Measurements from ENCODE around the gene OR4D9. TPM values are rescaled to one million over a fixed set of nuclear protein-coding genes. Genes with fewer than 3 reads are reported as not detected.

Gene OR4D9
- total RNA-seq: not detected in 2 replicates

DNA sequence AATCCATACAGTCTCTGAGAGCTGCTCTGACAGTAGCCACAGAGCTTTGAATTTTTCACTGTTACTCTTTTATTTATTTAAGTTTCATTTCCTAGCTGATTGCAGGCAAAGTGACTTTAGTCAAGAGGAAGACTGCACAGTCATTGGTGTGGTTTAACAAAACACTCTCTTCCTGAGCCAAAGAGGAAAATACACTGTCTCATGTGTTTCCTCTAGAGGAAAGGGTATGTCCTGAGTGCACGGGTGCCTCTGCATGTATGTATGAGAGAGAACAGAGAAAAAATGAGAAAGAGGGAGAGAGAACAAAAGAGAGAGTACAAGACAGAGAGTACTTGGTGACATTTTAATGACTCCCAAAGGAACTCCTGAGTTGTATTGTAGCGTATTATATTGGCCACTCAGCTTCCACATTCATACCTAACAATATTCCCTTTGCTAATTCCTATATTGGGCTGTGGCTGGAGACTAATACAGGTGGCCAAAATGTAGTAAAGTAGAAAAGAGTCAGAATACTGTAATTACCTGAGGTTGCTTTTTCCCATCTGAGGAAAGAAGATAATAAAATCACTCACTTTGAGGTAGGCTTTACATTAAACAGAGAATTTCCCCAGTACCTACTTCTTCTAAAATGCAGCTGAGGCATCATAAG is at the start of gene OR4D9:
Gene OR4D9, plus strand, starts transcription at position 599 of the 649 bp plus-strand sequence. CDS start 3,374 bp downstream, outside the sequence.
- Histone ChIP-seq H3K4me3 (ENCODE audit: low read depth, low read length) (no peak within 1 kb of the TSS), H3K36me3 (ENCODE audit: control insufficient read depth, insufficient read depth, low read length) (no peaks in the 10 kb centered on the region), H3K27me3 (ENCODE audit: control insufficient read depth, insufficient read depth, low read length) (no peaks in the 10 kb centered on the region)
- DNase-seq (ENCODE audit: low read depth): no peak
- no peak for TF ChIP-seq CTCF (IDR thresholded peaks at IDR 0.05; ENCODE audit: insufficient read depth, low read length, poor library complexity, severe bottlenecking)

DNA sequence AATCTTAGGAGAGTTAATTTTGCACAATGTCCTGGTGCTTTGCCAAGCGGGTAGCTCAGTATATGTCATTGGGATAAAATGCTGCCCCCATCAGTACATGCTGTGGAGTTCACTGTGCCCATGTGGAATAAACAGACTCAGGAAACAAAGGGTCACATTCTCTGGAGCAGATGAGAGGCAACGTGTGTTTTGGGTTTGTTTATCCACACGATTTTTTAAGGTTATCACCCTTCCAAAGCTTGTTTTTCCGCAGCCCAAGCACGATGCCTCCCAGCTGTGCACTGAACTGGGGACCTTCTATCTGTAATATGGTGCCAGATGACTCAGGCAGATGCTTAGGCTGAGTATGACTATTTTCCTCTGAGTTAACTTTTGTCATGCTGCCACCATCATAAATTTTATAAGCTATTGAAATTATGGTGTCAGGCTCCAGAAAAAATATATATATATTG is 48.1 kb upstream of the OR4D9 start:
- no peak for DNase-seq (ENCODE audit: low read depth)
- TF ChIP-seq CTCF (IDR thresholded peaks at IDR 0.05; ENCODE audit: insufficient read depth, low read length, poor library complexity, severe bottlenecking): no peak
- H3K36me3 ChIP-seq (ENCODE audit: control insufficient read depth, insufficient read depth, low read length): no peaks in the 10 kb centered on the region
- H3K27me3 ChIP-seq (ENCODE audit: control insufficient read depth, insufficient read depth, low read length): no peaks in the 10 kb centered on the region
- no peak overlapping the region for H3K4me3 ChIP-seq (ENCODE audit: low read depth, low read length)

GRCh38 chr11:59473015-59473414 is 38.3 kb upstream of the OR4D9 start, which contains the start of gene OR4D10:
Gene OR4D10 (plus strand): TSS chr11:59473315. CDS start chr11:59477430, 4,115 bp downstream.
- Histone ChIP-seq H3K27me3 (ENCODE audit: control insufficient read depth, insufficient read depth, low read length) (no peaks in the 10 kb centered on the region), H3K4me3 (ENCODE audit: low read depth, low read length) (no peak within 1 kb of the TSS), H3K36me3 (ENCODE audit: control insufficient read depth, insufficient read depth, low read length) (no peaks in the 10 kb centered on the region)
- no peak for DNase-seq (ENCODE audit: low read depth)
- TF ChIP-seq CTCF (IDR thresholded peaks at IDR 0.05; ENCODE audit: insufficient read depth, low read length, poor library complexity, severe bottlenecking): no peak

- no peak for DNase-seq (ENCODE audit: low read depth)
These were observed 36.2 kb upstream of the OR4D9 start for GRCh38 chr11:59475176-59475575.

GRCh38 chr11:59479906-59480305 is 31.4 kb upstream of the OR4D9 start:
- H3K36me3 ChIP-seq (ENCODE audit: control insufficient read depth, insufficient read depth, low read length): no peaks in the 10 kb centered on the region
- TF ChIP-seq CTCF (IDR thresholded peaks at IDR 0.05; ENCODE audit: insufficient read depth, low read length, poor library complexity, severe bottlenecking): no peak
- H3K27me3 ChIP-seq (ENCODE audit: control insufficient read depth, insufficient read depth, low read length): no peaks in the 10 kb centered on the region
- DNase-seq (ENCODE audit: low read depth): no peak
- no peak overlapping the region for H3K4me3 ChIP-seq (ENCODE audit: low read depth, low read length)

More at GRCh38 chr11:59475176-59475575, 36.2 kb upstream of the OR4D9 start:
- no peak for TF ChIP-seq CTCF (IDR thresholded peaks at IDR 0.05; ENCODE audit: insufficient read depth, low read length, poor library complexity, severe bottlenecking)
- Histone ChIP-seq H3K27me3 (ENCODE audit: control insufficient read depth, insufficient read depth, low read length) (no peaks in the 10 kb centered on the region), H3K36me3 (ENCODE audit: control insufficient read depth, insufficient read depth, low read length) (no peaks in the 10 kb centered on the region), H3K4me3 (ENCODE audit: low read depth, low read length) (no peak overlapping the region)

DNA sequence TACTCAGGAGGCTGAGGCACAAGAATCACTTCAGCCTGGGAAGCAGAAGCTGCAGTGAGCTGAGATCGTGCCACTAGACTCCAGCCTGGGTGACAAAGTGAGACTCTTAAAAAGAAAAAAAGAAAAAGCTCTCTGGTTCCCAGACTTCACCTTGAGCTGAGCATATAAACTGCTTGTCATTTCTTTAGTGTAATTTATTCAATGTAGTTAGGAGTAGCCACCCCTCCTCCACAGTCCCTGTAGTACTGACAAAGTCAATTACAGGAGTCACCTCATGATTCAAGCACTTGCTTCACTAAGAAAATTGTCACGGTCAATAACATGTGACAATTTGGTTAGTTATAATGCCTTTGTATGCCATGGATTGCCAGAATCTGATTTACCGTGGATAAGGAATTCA is 31.0 kb upstream of the OR4D9 start:
- no peaks in the 10 kb centered on the region for H3K36me3 ChIP-seq (ENCODE audit: control insufficient read depth, insufficient read depth, low read length)
- no peak for TF ChIP-seq CTCF (IDR thresholded peaks at IDR 0.05; ENCODE audit: insufficient read depth, low read length, poor library complexity, severe bottlenecking)
- no peaks in the 10 kb centered on the region for H3K27me3 ChIP-seq (ENCODE audit: control insufficient read depth, insufficient read depth, low read length)
- no peak overlapping the region for H3K4me3 ChIP-seq (ENCODE audit: low read depth, low read length)
- no peak for DNase-seq (ENCODE audit: low read depth)
